NCI-H2227 treated with DMSO at 0.1 percent for 48 hours (cell line): Measurements from ENCODE around the gene MXRA7.

Experiments
- DNase-seq: peaks from one replicate; lab custom pipeline; 2025; lab: John Stamatoyannopoulos, UW

MXRA7 gene

DNA sequence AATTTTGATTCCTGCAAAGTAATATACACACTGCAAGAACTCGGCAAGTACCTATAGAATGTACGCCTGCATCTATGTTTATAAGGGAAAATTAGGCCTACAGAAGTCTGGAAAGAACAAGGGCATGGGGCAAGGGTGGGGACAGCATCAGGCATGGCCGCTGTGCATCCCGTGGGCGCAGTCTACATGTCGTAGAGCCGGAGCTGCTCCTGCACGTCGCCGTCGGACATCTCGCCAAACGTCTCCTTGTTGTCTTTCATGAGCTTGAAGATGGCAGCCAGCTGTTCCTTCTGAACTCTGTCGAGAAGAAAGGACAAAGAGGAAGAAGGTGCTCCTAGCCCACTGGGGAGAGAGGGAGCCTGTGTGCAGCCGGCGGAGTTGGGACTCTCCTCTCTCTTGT, 33.4 kb downstream of the MXRA7 start:
- DNase-seq, result no peak

GRCh38 chr17:76676629-76677028, 34.1 kb downstream of the MXRA7 start:
- no peak for DNase-seq

DNA sequence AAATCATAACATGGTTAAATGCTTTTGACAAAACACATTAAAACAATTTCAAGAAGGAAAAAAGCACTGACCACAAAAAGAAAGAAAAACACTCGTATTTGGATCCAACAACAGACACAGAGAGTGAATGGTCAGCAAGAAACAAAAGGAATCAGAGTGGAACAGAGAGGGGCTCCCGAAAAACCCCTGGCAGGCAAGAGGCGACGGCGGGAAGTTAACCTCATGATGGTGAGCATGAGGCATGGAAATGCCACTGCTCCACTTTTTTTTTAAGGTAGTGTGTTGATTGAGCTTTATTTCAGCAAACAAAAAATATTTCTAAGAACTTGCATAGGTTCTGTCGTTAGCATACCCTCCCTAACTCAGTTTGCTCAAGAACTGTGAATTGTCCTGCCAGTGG, 35.1 kb downstream of the MXRA7 start:
- DNase-seq, result no peak

GRCh38 chr17:76674600-76674999, 36.2 kb downstream of the MXRA7 start:
- DNase-seq, result no peak

GRCh38 chr17:76673729-76674128, 37.0 kb downstream of the MXRA7 start:
- DNase-seq, result no peak

DNA sequence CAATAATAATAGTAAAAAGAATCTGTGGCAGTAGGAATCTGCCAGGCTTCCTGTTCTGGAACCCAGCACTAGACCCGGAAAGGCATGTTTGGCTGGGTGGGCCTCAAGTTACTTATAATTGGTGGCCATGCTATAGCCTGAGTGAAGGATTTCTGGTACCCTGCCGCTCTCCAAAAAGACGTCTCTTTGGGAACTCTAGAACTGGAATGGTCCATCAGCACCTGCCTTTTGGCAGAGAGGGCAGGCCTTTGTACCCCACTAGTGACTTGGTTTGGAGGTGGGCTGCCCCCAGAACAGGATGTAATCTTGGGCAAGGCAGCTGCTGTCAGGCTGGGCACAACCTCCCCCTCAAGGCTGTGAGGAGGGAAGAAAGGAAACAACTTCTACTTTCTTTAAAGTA, 37.9 kb downstream of the MXRA7 start:
- no peak for DNase-seq

DNA sequence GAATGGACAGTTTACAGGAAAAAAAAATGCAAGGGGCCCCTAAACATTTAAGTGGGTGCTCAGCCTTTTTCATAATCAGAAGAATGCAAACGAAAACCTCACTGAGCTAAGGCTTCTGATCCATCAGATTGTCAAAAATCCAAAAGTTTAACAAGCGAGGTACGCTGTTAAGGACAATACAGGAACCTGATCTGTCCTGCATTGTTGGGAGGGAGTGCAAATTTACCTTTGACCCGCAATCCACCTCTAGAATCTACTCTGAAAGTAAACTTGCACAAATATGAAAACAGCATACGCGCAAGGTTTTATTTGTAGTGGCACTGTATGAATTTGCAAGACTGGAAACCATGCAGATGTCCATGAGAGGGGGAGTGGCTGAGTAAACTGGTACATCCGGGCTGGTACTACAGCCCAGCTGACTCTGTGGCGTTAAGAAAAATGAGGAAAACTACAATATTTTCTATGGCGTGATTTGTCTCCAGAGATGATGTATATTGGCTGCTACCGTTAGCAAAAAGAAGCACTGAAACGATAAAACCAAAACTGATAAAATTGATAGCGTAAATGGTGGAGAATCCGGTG, 38.4 kb downstream of the MXRA7 start:
- no peak for DNase-seq

GRCh38 chr17:76671912-76672262, 38.9 kb downstream of the MXRA7 start:
- no peak for DNase-seq

DNA sequence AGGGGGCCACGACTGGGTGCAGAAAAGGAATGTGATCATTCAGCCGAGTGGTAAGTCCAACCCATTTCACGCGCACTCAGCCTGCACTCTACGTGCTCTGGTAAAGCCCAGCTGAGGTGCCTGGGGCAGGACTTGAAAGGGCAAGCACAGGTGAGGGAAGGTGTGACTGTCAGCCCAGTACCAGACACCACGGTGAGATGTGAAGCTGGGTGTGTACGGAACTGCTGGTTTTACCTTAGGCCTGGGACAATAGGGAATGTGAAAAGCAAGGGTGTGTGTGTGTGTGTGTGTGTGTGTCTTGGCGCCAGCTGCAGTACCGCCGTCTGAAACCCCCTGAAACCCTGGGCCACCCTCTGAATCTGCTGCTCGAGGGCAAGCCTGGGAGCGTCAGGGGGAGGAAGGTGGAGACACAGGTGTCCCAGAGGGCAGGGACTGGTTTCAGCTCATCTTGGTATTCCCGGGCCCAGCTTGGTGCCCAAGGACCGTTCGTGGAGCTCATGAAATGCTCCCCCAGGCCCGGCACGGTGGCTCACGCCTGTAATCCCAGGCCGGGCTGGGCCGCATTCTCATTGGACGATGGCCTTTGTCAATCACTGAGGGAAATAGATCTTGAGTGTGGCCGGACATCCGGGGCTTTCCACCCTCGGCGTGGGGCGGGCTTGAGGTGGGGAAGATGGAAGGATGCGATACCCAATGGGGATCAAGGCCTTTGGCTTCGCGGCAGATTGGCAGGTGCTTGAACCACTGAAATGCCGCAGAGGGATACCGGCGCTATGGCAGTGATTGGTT, 39.4 kb downstream of the MXRA7 start:
- DNase-seq, result peak; percentile 98

DNA sequence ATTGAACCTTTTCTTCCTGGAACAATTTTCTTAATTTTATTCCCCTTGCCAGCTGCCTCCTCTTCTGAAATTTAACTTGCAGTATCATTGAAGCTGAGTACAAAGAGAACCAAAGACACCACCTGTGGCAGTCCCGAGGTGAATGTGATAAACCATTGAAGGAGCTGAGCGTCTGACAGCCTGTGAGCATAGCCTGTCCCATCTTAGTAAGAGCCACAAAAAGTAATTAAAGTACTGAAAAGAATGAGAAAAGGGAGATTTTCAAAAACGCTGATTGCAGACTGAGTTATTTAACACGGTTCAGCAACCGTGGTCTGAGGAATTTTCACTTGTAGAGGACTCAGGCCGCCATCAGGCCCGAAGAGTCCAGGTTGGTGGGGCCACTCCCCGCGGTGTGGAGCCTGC, 40.0 kb downstream of the MXRA7 start:
- peak; percentile 31 for DNase-seq

DNA sequence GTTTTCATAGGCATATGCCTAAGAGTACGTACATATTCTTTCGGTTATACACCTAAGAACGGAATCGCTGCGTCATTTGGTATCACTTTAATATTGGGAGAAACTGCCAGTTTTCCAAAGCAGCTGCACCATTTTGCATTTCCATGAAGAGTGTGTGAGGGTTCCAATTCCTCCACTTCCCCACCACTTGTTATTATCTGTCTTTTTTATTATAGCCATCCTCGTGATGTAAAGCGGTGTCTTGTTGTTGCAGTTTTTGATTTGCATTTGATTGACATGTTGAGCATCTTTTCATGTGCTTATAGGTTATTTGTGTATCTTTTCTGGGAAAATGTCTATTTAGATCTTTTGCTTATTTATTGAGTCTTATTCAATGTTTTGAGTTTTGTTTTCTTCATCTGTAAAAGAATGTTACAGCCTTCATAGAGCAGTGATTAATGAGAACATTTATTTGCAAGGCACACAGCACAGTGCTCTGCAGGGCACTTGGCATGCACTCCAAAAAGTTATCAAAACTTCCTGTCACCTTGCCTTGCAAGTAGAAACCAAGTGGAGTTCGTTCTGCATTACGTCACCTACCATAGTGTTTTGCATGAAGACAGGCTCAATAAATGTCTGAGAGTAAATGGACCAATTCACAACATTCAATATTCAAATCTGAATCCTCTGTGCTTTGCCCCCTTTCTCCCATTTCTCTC, 40.6 kb downstream of the MXRA7 start:
- DNase-seq, result no peak

GRCh38 chr17:76667786-76668453, 42.8 kb downstream of the MXRA7 start:
- DNase-seq, result no peak

GRCh38 chr17:76667491-76667755, 43.3 kb downstream of the MXRA7 start:
- DNase-seq, result no peak

DNA sequence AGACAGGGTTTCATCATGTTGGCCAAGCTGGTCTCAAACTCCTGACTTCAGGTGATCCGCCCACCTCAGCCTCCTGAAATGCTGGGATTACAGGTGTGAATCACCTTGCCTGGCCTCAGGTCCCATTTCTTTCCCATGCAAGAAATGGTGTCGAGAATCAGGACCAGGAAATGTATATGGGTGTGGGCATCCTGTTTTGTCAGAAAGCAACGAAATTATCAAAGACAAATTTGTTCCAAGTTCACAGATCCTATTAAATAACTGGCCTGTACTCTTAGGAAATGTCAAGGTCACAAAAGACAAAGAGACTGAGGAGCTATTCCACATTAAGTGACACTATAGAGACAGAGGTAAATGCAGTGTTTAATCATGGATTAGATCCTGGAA, 50.1 kb downstream of the MXRA7 start:
- DNase-seq, result no peak

DNA sequence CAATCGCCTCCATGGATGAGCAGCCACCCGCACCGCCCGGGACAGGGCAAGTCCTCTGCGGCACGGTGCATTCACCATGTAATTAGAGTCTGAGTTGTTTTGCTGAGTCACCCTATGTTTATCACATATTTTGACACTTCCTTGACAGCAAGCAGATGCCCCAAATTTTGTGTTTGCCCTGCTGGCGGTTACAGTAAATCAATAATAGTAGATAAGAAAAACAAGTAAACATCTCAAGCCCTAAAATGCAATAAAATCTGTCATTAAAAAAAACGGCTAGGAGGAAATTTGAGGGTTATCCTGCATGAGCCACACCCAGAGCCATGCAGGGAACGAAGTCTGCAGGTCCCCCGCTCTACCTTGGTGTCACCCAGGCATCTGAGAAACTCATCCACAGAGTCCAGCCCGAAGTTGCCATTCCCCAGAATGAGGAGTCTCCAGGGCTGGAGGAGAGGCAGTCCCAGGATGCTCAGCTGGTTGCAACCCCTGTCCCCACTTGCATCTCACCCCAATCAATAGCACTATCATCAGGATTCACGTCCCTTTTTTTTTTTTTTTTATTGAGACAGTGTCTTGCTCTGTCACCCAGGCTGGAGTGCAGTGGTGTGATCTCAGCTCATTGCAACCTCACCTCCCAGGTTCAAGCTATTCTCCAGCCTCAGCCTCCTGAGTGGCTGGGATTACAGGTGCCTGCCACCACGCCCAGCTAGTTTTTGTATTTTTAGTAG, 50.7 kb downstream of the MXRA7 start:
- peak; percentile 87 for DNase-seq

DNA sequence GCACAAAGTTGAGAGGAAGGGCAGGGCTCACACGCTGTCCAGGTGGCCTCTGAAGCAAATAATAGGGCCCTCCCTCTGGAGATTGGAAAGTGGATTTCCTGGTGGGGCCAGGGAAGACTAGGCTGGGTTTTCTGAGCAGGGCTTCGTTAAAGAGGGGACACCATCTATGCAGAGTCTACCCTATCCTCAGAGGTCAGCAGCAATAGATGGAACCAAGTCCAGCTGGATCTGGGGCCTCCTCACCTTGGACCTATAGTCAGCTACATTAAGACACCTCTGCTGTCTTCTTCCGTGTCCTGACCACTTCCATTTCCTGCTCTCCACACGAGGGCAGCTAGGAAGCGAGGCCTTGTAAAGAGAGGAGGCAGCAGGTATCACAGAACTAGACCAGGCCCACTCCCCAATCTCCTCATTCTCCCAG, 52.5 kb downstream of the MXRA7 start:
- DNase-seq, result no peak

GRCh38 chr17:76657505-76658241, 53.1 kb downstream of the MXRA7 start:
- peak; percentile 89 for DNase-seq

DNA sequence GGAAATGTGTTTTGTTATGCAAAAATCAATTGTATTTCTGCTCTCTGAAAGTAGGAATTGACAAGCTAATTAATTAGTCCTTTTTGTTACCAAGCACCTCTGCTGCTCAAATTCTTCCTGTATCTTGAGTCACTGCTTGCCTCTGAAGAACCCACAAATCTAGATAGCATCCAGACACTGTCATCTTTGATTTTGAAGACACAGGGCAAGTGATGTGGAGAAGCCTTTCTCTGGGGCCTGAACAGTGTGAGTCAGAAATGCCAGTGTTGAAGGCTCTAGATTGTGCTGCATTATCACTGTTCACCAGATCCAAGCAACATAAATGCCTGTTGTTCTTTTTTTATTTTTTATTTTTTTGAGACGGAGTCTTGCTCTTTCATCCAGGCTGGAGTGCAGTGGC, 56.4 kb downstream of the MXRA7 start:
- DNase-seq, result no peak

GRCh38 chr17:76650504-76650903, 60.3 kb downstream of the MXRA7 start:
- DNase-seq, result no peak

DNA sequence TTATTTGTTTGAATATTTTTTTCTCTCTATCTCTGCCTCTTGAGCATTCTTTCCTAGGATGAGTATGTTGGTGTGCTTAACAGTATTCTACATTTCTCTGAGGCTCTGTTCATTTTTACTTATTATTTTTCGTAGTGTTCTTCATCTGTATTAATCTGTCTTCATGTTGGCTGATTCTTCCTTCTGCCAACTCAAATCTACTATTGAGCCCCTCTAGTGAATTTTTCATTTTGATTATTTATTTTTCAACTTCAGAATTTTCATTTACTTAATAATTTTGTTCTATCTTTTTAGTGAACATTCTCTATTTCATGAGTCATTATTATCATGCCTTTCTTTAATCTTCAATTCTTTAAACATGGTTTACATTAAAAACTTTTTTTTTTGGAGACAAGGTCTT, 64.1 kb downstream of the MXRA7 start:
- DNase-seq, result no peak

DNA sequence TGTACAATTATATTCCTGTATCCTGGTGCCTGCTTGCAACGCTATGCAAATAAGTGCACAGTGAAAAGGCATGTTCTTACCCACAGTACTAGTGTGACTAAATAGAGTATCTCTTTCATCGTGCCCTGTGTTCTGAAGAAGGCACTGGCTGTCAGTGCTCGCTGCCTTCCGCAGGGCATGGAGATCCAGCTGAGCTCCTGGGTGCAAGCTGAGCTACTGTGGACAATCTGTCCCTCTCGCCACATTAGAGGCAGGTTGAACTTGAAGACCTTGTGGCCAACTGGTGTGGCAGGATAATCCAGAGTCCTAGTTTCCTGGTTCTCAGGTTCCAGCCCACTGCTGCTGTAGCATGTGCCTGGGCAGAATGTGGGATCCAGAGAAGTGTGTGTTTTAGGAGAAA, 65.3 kb downstream of the MXRA7 start:
- no peak for DNase-seq

GRCh38 chr17:76644995-76645394, 65.8 kb downstream of the MXRA7 start:
- DNase-seq, result no peak
